Fibroblast of the aortic adventitia (primary cell): ENCODE data around the gene VMO1. TPM values are rescaled to one million over a fixed set of nuclear protein-coding genes. Genes with fewer than 3 reads are reported as not detected.

Experiments
- DNase-seq: peaks from one replicate; pipeline ENCODE4 v3.0.0-alpha.2; 2010; ENCODE audit warnings: low read depth
- H3K4me3 ChIP-seq: 2 replicates; pipeline ENCODE4 v1.5.1; 2011; ENCODE audit warnings: low read depth, mild to moderate bottlenecking, control low read depth, low read length, moderate library complexity
- CTCF ChIP-seq: IDR thresholded peaks from 2 replicates; pipeline ENCODE4 v1.5.1; 2011; ENCODE audit warnings: mild to moderate bottlenecking, low read length, control low read depth, inconsistent platforms; ENCODE audit not compliant: insufficient read depth
- total RNA-seq: library from RNA; depleted of rRNA; stranded (reverse); fragments of >200 nt; gene quantifications from 2 replicates; pipeline ENCODE4 v1.2.3, GENCODE V29; 2012; ENCODE audit warnings: low replicate concordance

The VMO1 gene
- total RNA-seq, 1 donor = 0.27 TPM

- H3K4me3 ChIP-seq = no peak overlapping the region
- TF ChIP-seq CTCF = no peak
- DNase-seq = no peak
Measured at GRCh38 chr17:4800462-4801196, 14.5 kb upstream of the VMO1 start.

GRCh38 chr17:4796552-4796920 is 10.4 kb upstream of the VMO1 start:
- H3K4me3 ChIP-seq = peak overlapping the region; percentile 99
- peak; percentile 28 for DNase-seq
- TF ChIP-seq CTCF = no peak

- no peak for TF ChIP-seq CTCF
- H3K4me3 ChIP-seq = no peak overlapping the region
- no peak for DNase-seq
Measured at GRCh38 chr17:4795168-4795567, 9.0 kb upstream of the VMO1 start.

- TF ChIP-seq CTCF = no peak
- no peak for DNase-seq
- peak overlapping the region; percentile 75 for H3K4me3 ChIP-seq
Measured at GRCh38 chr17:4790705-4791088, 4.5 kb upstream of the VMO1 start.

GRCh38 chr17:4789951-4790704 is 4.0 kb upstream of the VMO1 start:
- DNase-seq = peak; percentile 88
- TF ChIP-seq CTCF = peak; percentile 63
- peak overlapping the region; percentile 75 for H3K4me3 ChIP-seq

GRCh38 chr17:4789701-4789950 is 3.5 kb upstream of the VMO1 start:
- TF ChIP-seq CTCF = no peak
- H3K4me3 ChIP-seq = peak overlapping the region; percentile 75
- DNase-seq = no peak
